Measurements from ENCODE around the gene NPC1. TPM values are rescaled to one million over a fixed set of nuclear protein-coding genes. Genes with fewer than 3 reads are reported as not detected.

The NPC1 gene
- polyA plus RNA-seq, 1 donor (not counting 4 experiments of a cell fraction or from before 2014, with no cell fraction given): 49.9 TPM

DNA sequence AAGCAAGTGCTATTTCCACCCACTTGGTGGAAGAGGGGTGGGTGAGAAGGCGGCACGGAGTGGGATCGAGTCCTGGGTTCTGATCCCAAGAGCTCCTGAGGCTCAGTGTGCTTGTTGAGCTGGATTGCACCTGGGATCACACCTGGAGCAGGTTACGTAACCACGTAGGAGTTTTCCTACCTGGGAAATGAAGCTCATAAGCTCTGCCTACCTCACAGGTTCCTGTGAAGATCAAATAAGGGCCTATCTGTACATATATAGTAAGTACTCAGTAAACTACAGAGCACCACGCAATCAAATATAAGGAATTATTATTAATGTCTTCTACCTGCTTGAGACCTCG is 11.0 kb downstream of the NPC1 start:
- Histone ChIP-seq H3K4me2 (ENCODE audit: control insufficient read depth, extremely low read depth, insufficient read depth, low read depth, low read length) (no peak overlapping the region), H3K27me3 (ENCODE audit: control insufficient read depth, extremely low read depth, insufficient read depth, low read length) (no peaks in the 10 kb centered on the region), H3K27ac (ENCODE audit: control insufficient read depth, insufficient read depth, low read length) (no peak overlapping the region), H3K4me3 (ENCODE audit: control insufficient read depth in 2 of 3, extremely low read depth in 1 of 3, insufficient read depth in 2 of 3, low read depth in 1 of 3, low read length in 3 of 3) (no peak overlapping the region), H3K4me1 (ENCODE audit: control insufficient read depth, extremely low read depth, insufficient read depth, low read length) (peaks cover 20% of the 10 kb centered on the region), H3K36me3 (ENCODE audit: control insufficient read depth in 2 of 2, extremely low read depth in 1 of 2, insufficient read depth in 2 of 2, low read length in 2 of 2) (peaks cover 24 to 31% of the 10 kb centered on the region in 2 experiments), H3K9ac (ENCODE audit: control insufficient read depth, extremely low read depth, insufficient read depth, low read length) (no peak overlapping the region), H2AFZ (ENCODE audit: control insufficient read depth, low read length) (no peak overlapping the region), H4K20me1 (ENCODE audit: control insufficient read depth, extremely low read depth, insufficient read depth, low read length) (peaks cover 23% of the 10 kb centered on the region), H3K9me1 (ENCODE audit: control insufficient read depth, extremely low read depth, insufficient read depth, low read length) (peaks cover 1% of the 10 kb centered on the region), H3K9me3 (ENCODE audit: control insufficient read depth, low read depth, low read length) (no peaks in the 10 kb centered on the region), H3K79me2 (ENCODE audit: control insufficient read depth, insufficient read depth, low read length) (peaks cover 56% of the 10 kb centered on the region)
- no peak for DNase-seq (ENCODE audit: low read depth, low spot score)
- FAIRE-seq: no peak
- TF ChIP-seq, protein P1, sequence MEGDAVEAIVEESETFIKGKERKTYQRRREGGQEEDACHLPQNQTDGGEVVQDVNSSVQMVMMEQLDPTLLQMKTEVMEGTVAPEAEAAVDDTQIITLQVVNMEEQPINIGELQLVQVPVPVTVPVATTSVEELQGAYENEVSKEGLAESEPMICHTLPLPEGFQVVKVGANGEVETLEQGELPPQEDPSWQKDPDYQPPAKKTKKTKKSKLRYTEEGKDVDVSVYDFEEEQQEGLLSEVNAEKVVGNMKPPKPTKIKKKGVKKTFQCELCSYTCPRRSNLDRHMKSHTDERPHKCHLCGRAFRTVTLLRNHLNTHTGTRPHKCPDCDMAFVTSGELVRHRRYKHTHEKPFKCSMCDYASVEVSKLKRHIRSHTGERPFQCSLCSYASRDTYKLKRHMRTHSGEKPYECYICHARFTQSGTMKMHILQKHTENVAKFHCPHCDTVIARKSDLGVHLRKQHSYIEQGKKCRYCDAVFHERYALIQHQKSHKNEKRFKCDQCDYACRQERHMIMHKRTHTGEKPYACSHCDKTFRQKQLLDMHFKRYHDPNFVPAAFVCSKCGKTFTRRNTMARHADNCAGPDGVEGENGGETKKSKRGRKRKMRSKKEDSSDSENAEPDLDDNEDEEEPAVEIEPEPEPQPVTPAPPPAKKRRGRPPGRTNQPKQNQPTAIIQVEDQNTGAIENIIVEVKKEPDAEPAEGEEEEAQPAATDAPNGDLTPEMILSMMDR (optimal IDR thresholded peaks at IDR 0.05 in 1 of 3, IDR thresholded peaks at IDR 0.05 in 1 of 3, conservative IDR thresholded peaks at IDR 0.05 in 1 of 3; ENCODE audit: extremely low read depth in 1 of 3, insufficient read depth in 2 of 3, low read length in 3 of 3): no peak
- no peak for TF ChIP-seq EZH2 (IDR thresholded peaks at IDR 0.05; ENCODE audit: low read length)
- dilution Hi-C loops (cut with MboI; ENCODE audit: extremely low pct_ligation_motif_present, low sequenced_read_pairs): no loop called here

- DNase-seq (ENCODE audit: low read depth, low spot score): no peak
- H3K36me3 ChIP-seq (ENCODE audit: control insufficient read depth in 2 of 2, extremely low read depth in 1 of 2, insufficient read depth in 2 of 2, low read length in 2 of 2): peaks cover 26 to 36% of the 10 kb centered on the region in 2 experiments
- H3K4me2 ChIP-seq (ENCODE audit: control insufficient read depth, extremely low read depth, insufficient read depth, low read depth, low read length): no peak overlapping the region
- H3K9ac ChIP-seq (ENCODE audit: control insufficient read depth, extremely low read depth, insufficient read depth, low read length): no peak overlapping the region
- peaks cover 15% of the 10 kb centered on the region for H3K4me1 ChIP-seq (ENCODE audit: control insufficient read depth, extremely low read depth, insufficient read depth, low read length)
- TF ChIP-seq, protein P1 (optimal IDR thresholded peaks at IDR 0.05 in 1 of 3, IDR thresholded peaks at IDR 0.05 in 1 of 3, conservative IDR thresholded peaks at IDR 0.05 in 1 of 3; ENCODE audit: extremely low read depth in 1 of 3, insufficient read depth in 2 of 3, low read length in 3 of 3): no peak
- TF ChIP-seq EZH2 (IDR thresholded peaks at IDR 0.05; ENCODE audit: low read length): no peak
- H3K27me3 ChIP-seq (ENCODE audit: control insufficient read depth, extremely low read depth, insufficient read depth, low read length): no peaks in the 10 kb centered on the region
- no peak overlapping the region for H3K4me3 ChIP-seq (ENCODE audit: control insufficient read depth in 2 of 3, extremely low read depth in 1 of 3, insufficient read depth in 2 of 3, low read depth in 1 of 3, low read length in 3 of 3)
- no peaks in the 10 kb centered on the region for H3K9me3 ChIP-seq (ENCODE audit: control insufficient read depth, low read depth, low read length)
- H4K20me1 ChIP-seq (ENCODE audit: control insufficient read depth, extremely low read depth, insufficient read depth, low read length): peaks cover 18% of the 10 kb centered on the region
- no peaks in the 10 kb centered on the region for H3K9me1 ChIP-seq (ENCODE audit: control insufficient read depth, extremely low read depth, insufficient read depth, low read length)
- H2AFZ ChIP-seq (ENCODE audit: control insufficient read depth, low read length): no peak overlapping the region
- peaks cover 51% of the 10 kb centered on the region for H3K79me2 ChIP-seq (ENCODE audit: control insufficient read depth, insufficient read depth, low read length)
- H3K27ac ChIP-seq (ENCODE audit: control insufficient read depth, insufficient read depth, low read length): peak overlapping the region; percentile 17
- FAIRE-seq: no peak
- dilution Hi-C loops (cut with MboI; ENCODE audit: extremely low pct_ligation_motif_present, low sequenced_read_pairs): no loop called here
Observed at GRCh38 chr18:23574611-23575308, 11.5 kb downstream of the NPC1 start.
